ENCODE measurements around the gene NEURL1. TPM values are rescaled to one million over a fixed set of nuclear protein-coding genes. Genes with fewer than 3 reads are reported as not detected.

NEURL1 gene, protein sequence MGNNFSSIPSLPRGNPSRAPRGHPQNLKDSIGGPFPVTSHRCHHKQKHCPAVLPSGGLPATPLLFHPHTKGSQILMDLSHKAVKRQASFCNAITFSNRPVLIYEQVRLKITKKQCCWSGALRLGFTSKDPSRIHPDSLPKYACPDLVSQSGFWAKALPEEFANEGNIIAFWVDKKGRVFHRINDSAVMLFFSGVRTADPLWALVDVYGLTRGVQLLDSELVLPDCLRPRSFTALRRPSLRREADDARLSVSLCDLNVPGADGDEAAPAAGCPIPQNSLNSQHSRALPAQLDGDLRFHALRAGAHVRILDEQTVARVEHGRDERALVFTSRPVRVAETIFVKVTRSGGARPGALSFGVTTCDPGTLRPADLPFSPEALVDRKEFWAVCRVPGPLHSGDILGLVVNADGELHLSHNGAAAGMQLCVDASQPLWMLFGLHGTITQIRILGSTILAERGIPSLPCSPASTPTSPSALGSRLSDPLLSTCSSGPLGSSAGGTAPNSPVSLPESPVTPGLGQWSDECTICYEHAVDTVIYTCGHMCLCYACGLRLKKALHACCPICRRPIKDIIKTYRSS
- total RNA-seq (2014; rRNA removed; shearing (Covaris generic)) = 5.4 and 7.2 TPM in 2 replicates

DNA sequence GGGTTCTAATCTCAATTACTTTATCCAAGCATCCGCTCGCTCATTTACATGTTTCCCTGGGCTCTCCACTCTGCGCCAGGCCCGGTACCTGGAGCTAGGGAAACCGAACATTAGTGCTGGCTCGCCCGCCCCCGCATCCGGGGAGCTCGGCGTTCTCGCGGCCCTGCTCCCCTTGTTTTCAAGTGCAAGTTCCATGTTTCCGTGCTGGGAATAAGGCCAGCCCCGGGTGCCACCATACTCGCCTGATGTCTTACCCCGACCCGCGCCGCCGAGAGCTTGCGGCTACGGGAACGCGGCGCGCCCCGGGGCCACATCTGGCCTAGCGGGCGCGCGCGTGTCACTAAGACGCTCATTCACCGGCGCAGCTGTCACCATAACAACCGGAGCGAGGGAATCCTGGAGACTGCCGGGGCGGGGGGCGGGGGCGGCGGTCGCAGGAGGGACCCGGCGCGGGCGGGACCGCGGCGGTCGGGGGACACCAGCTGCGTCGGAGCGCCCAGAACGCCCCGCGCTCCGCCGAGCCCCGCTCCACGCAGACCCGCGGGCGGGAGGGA lies at the start of gene NEURL1:
Gene NEURL1 (plus strand): TSS at position 344 of the 554 bp plus-strand sequence. CDS start 683 bp downstream, outside the sequence.
- no peak for DNase-seq (ENCODE audit: low spot score)

DNA sequence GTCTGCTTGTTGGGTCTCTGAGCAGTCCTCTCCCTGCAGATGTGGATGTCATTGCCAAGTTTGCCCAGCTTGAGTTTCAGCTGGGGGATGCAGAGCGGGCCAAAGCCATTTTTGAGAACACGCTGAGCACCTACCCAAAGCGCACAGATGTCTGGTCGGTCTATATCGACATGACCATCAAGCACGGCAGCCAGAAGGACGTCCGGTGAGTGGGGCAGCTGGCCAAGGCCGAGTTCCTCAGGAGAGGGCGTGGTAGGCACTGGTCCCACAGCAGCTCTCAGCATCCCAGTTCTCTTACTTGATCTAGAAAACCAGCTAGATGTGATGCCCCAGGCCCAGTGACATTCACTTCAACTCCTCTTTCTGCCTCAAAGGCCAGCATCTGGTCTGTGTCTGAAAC lies 49.0 kb upstream of the NEURL1 start:
- DNase-seq (ENCODE audit: low spot score) = no peak

DNA sequence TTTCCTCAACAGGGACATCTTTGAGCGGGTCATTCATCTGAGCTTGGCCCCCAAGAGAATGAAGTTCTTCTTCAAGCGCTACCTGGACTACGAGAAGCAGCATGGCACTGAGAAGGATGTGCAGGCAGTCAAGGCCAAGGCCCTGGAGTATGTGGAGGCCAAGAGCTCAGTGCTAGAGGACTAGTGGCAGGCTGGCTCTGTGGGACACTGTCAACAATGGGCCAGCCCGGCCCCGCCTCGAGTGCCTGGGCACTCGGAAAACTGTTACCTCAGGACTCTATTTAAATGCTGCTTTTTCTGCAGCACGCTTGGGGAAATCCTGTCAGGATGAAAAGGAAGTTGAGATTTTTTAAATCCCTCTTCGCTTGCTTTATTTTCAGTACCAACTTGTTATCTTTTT lies 48.1 kb upstream of the NEURL1 start:
- no peak for DNase-seq (ENCODE audit: low spot score)

DNA sequence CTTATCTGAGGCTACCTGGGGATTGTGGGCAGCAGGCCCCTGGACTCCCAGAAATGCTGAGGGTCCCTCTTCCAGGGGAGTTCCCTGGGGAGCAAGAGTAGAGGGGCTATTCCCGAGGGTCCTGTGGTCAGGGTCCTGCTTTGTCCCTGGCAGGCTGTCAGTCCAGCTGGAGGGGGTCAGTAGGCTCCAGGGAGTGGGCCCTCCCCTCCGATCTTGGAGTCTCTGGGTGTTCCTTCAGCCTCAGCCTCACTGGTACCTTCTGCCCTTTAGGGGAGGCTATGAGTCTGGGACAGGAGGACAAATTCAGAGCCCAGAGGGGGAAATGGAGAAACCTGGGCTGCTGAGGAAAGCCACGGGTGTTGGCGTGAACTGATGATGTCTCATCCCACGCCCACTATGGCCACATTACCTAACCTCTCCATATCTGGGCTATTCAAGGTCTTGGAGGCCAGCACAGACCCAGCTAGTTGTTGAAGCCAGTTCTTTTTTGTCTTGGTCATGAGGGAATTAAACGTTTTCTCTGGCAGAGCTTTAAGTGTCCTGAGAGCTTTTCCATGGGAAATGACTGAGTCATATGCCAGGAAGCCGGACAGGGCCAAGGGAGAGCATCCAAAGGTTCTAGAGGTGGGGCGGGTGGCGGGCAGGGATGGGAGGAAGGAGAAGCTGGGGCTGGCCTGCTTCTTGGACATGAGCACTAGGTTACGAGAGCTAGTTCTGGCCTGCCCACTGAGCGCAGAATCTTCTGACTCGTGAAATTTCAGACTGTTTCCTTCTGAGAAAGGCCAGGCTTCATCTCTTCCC lies 47.5 kb upstream of the NEURL1 start:
- DNase-seq (ENCODE audit: low spot score) = no peak

DNA sequence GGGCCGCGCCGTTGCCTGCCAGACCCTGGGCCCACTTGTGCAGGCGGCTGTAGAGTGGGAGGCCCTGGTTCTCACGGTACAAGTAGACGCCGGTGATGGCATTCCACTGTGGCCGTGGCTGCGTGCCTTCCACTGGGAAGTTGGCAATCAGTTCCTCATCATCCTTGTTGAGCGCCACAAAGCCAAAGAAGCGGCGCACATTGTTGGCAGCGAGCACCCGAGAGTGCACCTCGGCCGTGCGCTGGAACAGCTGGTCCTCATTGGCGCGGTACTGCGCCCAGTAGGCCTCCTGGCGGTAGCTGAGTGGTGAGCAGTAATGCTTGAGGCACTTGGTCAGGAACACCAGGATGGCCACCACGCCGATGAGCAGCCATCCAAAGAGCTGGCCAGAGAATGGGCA lies 46.3 kb upstream of the NEURL1 start:
- no peak for DNase-seq (ENCODE audit: low spot score)

DNA sequence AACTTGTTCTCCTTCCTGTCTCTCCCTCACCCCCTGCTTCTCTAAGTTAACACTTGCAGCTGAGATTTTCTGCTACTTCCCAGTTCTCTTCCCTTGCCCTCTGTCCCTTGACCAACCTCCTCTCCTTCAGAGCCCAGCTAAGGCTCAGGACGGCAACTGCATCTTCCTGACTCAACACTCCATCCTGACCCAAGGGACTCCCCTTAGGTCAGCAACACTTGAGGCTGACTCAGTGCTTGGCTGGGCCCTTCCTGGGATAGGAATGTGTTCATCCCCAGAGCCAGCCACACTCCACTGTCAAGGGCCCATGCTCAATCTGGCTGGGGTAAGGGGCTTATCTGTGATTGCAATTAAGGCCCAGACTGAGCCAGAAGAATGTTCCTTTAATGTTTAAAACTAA lies 44.8 kb upstream of the NEURL1 start:
- no peak for DNase-seq (ENCODE audit: low spot score)

DNA sequence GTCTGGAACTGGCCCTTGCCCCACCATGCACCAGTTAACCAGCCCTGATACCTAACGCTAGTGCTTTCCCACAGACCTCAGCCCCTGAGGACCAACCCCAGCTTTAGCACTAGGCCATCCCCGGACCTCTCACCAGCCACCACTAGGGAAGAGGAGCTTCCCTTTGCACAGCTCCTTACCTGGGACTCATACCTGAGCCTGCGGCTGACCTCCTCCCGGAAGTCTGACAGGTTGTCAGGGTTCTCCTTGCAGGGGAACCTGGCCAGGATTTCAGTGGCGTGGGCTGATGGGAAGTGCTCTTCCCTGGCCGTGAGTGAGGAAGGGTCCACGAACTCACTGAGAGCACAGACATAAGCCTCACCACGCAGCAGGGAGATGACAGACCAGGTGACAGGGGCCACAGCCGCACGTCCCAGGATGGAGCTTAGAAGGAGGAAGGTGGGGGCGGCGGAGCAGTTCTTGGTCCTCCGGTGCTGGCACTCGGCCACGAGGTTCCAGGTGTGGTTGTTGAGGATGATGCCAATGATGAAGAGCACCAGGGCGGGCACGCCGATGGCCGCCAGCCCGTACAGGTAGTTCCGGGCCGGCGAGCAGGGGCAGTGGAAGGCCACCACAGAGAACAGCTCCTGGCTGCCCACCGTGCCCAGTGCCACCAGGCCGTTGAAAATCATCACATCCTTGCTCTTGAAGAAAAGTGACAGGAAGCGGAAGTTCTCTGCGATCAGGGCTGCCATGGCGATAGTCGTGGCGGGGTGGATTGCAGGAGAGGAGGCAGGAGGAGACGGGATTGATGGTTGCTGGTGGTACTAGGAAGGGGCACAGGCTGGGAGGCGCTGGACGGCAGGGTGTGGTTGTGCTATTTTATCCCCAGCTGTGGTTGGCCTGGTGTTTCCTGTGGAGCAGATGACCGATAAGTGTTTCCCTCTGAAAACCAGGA lies 44.0 kb upstream of the NEURL1 start:
- DNase-seq (ENCODE audit: low spot score) = no peak

DNA sequence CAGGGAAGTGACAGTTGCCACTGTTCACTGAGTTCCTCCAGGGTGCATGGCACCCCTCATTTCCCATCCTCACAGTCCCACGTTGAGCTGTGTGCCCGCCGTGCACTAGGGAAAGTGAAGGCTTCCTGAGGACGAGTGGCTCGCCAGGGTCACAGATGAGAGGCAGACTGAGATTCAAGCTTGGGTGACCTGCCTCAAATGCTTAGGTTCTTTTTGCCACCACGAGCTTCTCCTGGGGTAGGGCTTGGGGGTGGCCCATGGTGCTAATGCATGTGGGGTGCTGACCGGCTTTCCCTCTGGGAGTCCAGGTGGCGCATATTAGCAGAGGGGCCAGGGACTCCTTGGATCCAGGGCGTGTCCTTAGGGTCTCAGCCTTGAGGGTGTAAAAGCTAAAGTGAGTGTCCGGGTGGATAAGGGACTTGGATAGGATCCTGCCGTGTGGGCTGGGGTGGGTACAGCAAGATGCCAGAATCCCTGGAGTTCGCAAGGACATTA lies 43.3 kb upstream of the NEURL1 start:
- DNase-seq (ENCODE audit: low spot score) = no peak

DNA sequence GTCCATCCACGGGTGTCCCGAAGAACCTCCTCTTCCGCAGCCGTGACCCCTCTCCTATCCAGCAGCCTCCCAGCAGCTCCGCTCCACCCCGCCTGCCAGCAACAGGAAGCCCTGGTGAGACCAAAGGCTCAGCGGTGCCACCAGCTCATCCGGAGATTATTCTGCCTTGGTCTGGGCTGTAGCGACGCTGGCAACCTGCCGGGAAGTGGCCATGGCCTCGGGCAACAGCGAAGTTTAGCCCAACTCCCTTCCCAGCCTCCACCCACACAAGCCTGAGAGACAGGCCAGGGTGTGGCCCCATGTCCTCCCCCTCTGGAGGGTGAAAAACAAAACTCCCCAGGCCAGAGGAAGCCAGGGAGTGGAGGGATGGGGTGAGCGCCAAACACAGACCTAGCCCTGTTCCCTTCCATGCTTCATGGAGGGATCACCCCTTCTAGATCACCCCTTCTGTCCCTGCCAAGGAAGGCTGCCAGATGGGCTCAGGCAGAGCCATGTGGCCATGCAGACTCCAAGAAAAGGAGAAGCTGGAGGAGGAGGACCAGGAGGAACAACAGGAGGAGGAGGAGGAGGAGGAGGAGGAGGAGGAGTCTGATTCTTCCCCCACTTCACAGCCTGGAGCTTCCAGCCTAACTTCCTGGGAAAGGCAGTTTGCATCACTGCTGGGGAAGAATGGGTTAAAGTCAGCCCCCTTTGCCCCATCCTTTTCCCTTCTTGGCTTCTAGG lies 42.3 kb upstream of the NEURL1 start:
- peak; percentile 56 for DNase-seq (ENCODE audit: low spot score)

DNA sequence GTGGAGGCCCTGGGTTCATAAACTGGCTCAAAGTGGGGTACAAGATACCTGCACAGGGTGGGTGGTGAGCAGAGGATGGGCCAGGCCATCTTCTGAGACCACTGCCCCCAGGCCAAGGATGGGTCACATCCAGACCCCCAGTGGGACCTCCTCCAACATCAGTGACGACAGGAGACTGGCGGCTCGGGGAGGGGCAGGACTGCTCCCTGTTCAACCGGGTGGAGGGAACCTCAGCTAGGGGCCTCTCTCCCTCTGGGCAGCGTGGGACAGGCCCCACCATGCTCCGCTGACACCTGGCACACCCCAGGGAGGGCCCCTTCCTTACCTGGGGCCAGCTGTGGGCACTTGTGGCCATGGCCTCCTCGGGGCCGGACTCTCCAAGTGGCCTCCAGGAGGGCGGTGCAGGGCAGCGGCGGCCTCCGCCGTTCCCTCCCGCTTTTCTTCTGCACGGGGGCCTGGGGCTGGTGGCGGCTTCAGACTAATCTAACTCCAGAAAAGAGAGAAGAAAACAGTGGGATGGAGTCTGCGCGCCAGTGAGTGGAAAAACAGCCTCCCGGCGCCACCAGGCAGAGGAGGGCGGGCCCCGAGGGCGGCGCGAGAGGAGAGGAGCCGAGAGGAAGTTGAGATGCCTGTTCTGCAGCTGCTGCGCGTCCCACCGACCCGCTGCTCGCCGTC lies 41.5 kb upstream of the NEURL1 start, which contains the start of gene CALHM2:
Gene CALHM2 (minus strand): TSS at position 540 of the 675 bp plus-strand sequence. CDS start 2,429 bp downstream, outside the sequence.
- peak; percentile 39 for DNase-seq (ENCODE audit: low spot score)

DNA sequence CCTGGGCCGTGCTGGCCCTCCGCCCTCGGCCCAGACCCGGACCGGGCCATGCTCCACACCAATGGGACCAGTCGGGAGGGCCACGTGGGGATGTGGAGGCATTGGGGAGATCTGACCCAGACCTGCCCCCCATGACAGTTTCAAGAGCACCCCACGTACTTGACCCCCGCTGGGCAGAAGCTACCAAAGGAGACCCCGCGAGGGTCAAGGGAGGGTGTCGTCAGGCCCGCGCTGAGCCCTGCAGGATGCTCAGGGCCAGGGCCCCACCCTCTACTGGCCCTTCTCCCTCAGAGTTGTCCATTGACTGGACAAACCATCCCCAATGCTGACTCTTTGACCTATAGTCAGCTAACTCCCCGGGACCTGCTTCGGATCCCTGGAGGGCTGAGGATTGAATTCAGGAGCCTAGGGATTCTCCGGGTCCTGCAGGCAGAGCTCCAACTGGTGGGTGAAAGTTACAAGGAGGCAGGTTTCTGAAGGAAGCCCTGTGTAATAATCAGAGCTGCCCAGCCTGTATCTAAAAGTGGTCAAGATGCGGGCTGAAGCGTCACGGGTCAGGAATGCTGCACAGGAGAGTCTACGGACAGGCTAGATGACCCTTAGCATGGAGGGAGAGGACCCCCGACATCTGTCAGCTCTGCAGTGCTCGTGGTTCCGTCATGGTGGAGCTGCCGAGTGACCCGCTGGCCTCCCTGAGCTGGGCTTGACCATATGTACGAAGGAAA lies 40.8 kb upstream of the NEURL1 start:
- no peak for DNase-seq (ENCODE audit: low spot score)

DNA sequence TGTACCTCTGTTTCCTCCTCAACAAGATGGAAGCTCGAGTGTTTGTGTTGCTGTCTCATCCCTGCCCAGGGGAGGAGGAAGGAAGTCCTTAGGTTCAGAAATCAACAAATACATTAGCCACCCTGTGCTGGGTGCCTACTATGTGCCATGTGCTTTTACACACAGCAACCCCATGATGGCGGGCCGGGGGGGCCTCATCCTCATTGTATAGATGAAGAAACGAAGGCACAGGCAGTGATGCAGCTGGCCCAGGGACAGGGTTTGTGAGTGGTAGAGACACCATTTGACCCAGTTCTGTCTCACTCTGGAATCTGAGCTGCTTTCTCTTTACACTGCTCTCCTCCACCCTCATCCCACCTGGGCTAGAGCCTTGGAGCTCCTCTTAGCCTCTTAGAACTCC lies 39.5 kb upstream of the NEURL1 start:
- DNase-seq (ENCODE audit: low spot score) = no peak

DNA sequence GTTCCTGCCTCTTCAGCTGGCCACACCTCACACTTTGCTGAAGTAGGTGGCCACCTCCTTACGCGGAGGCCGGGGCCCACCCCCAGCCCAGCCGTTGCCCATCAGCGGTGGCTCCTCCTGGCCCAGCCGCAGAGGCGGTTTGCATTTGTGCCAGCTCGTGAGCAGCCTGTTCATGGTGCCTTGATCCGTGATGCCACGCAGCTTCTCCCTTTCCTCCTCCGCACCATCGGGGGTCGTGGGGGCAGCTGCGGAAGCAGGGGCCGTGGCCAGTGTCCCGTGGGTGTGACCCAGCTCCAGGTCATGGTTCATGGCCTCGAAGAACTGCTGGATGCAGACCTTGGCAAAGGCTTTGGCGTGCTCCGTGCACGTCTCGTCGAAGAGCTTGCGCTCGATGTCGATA lies 38.3 kb upstream of the NEURL1 start:
- no peak for DNase-seq (ENCODE audit: low spot score)

DNA sequence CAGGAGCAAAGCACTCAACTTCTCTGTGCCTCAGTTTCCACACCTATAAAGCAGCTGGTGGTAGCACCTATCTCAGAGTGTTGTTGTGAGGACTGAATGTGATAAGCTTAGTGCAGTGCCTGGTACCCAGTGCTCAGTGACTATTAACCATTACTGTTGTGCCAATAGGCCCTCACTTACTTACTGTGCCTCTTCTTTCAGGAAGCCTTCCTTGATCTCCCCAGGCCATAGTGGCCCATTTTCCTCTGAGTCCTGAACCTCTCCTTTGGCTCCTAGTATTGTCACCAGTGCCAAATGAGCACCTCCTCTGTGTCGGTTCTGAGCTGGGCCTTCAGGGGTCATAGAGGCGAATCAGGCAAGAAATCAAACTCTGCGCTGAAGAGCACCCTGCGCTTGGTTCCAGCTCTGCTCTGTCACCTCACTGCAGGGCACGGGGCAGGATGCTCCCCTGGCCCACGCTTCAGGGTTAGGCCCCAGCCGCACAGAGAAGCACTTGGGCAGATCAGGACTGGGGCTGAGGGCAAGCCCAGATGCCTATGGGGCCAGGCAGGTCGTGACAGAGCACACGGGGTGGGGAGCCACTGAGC lies 37.3 kb upstream of the NEURL1 start:
- DNase-seq (ENCODE audit: low spot score) = no peak

DNA sequence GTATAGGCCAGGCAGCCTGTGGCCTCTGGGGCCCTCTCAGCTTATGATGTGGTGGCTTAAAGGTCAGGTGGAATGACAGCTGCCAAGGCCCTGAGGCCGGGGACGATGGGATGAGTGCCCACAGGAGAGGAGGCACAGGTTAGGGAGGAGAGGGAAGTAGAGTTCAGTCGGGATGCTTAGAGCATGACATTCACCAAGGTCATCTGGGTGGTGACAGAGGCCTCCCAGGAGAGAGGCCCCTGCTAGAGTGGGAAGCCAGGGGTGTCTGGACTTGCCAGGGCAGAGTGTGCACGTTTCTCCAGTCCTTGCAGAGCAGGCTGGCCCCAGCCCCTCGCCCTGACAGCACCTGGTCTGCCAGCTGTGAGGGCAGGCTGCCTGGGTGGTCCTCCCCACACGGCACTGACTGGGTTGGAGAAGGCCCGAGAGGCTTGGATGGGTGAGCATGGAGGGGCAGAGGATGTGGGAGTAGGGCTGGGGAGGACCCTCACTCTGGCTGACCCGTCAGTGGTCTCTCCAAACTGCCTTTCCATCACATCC lies 36.3 kb upstream of the NEURL1 start:
- DNase-seq (ENCODE audit: low spot score) = no peak

DNA sequence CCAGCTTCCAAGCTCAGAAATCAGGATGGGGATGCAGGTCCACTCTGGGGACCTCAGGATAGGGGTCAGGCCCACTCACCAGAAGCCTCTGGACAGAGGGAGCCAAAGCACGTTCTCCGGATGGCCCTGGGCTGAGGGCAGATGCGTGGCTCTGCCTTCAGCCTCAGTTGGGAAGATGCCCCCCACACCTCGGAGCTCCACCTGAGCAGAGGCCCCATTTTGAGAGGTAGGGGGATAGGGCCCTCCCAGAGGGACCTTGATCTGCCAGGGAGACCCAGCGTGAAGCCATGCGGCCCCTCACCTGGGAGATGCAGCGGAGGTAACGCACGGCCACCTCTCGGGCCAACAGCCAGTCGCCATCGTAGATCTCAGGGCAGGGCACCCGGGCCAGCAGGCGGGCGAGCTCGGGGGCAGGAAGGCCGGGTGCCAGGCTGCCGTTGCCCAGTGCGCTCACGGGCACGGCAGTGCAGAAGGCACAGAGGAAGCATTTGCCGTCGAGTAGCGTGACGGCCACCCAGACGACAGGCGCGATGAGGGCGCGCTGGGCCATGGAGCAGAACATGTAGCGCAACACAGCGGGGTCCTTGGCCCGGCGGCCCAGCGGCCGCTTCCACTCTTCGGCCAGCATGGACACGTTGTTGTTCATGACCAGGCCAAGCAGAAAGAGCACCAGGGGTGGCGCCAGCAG lies 35.5 kb upstream of the NEURL1 start:
- DNase-seq (ENCODE audit: low spot score) = no peak

DNA sequence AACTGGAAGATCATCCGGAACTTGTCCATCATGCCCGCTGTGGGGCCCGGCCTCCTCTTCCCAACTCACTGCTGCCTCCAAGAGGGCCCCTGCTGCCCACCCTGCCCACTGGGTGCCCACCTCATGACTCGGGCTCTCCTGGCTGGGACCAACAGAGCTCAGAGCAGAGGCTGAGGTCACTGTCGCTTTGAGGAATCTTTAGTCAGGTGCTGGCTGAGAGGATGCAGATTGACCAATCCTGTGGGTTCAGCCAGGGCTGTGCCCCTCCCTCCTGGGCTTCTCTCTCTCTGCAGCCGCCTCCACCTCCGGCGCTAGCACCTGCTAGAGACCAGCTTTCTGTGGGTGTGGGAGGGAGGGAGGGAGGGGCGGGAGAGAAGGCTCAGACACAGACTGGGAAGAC lies 34.8 kb upstream of the NEURL1 start, which contains the start of gene CALHM1:
Gene CALHM1 (minus strand): TSS at position 181 of the 400 bp plus-strand sequence. CDS start 149 bp downstream, at position 32.
- DNase-seq (ENCODE audit: low spot score) = no peak
